H1 (cell line): Measurements from ENCODE around the gene C1QTNF1. TPM values are rescaled to one million over a fixed set of nuclear protein-coding genes. Genes with fewer than 3 reads are reported as not detected.

Experiments
- CTCF ChIA-PET: fragments of 300-600 bp; sonication (Branson Sonifier 250); formaldehyde crosslinking; loops from one replicate; lab custom pipeline; 2021; ENCODE audit not compliant: partially characterized antibody; lab: Charles Lee
- POLR2A ChIA-PET: fragments of 300-600 bp; sonication (Branson Sonifier 250); formaldehyde crosslinking; loops from one replicate; lab custom pipeline; 2021; ENCODE audit warnings: inconsistent platforms; ENCODE audit not compliant: partially characterized antibody; lab: Charles Lee
- DNase-seq, 2 experiments: peaks; one replicate each; pipeline versions ENCODE4 v3.0.0 to v3.0.0-alpha.2; 2010 to 2022; ENCODE audit warnings: low spot score in 2 of 2, low read depth in 1 of 2, mixed read lengths in 1 of 2
- FAIRE-seq: peaks from 2 replicates; lab custom pipeline; 2011; peaks lifted over from hg19 to GRCh38; lab: Jason Lieb, UNC
- H2AFZ ChIP-seq: 2 replicates; pipeline ENCODE4 v1.8.1; 2012; ENCODE audit warnings: low read length, inconsistent platforms
- H2AK5ac ChIP-seq: 2 replicates; pipeline ENCODE4 v1.6.1; 2013; ENCODE audit warnings: low read depth, low read length
- H2BK120ac ChIP-seq: replicated peaks from 2 replicates; pipeline ENCODE3; 2013; ENCODE audit warnings: low read depth, low read length, inconsistent platforms
- H2BK12ac ChIP-seq: 2 replicates; pipeline ENCODE4 v1.6.1; 2013; ENCODE audit warnings: low read depth, low read length
- H2BK15ac ChIP-seq: 2 replicates; pipeline ENCODE4 v1.6.1; 2013; ENCODE audit warnings: low read length
- H2BK20ac ChIP-seq: 2 replicates; pipeline ENCODE4 v1.6.1; 2013; ENCODE audit warnings: low read length
- H2BK5ac ChIP-seq: 2 replicates; pipeline ENCODE4 v1.6.1; 2013; ENCODE audit warnings: low read depth, low read length
- H3K14ac ChIP-seq: 2 replicates; pipeline ENCODE4 v1.6.1; 2013; ENCODE audit warnings: inconsistent platforms; ENCODE audit not compliant: insufficient read length
- H3K18ac ChIP-seq: 2 replicates; pipeline ENCODE4 v1.6.1; 2013; ENCODE audit warnings: low read length; ENCODE audit errors: extremely low read depth
- H3K23ac ChIP-seq: 2 replicates; pipeline ENCODE4 v1.6.1; 2013; ENCODE audit warnings: inconsistent platforms; ENCODE audit not compliant: insufficient read length
- H3K23me2 ChIP-seq: 2 replicates; pipeline ENCODE4 v1.6.1; 2013; ENCODE audit warnings: low read depth, low read length
- H3K27ac ChIP-seq: 2 replicates; pipeline ENCODE4 v1.6.1; 2011; ENCODE audit warnings: low read depth, low read length, inconsistent platforms
- H3K27me3 ChIP-seq, 4 experiments: replicated peaks in 1 of 4; 1 replicate in 1 of 4; 2 replicates in 3 of 4; pipeline versions ENCODE4 v1.6.1 to v1.8.1; 2011 to 2013; ENCODE audit warnings: low read length in 3 of 4, mild to moderate bottlenecking in 3 of 4, inconsistent platforms in 2 of 4, mixed read lengths in 2 of 4, moderate library complexity in 1 of 4; ENCODE audit not compliant: control insufficient read depth in 3 of 4, insufficient read depth in 3 of 4; ENCODE audit errors: extremely low read depth in 1 of 4
- H3K36me3 ChIP-seq, 4 experiments: 2 replicates each; pipeline versions ENCODE4 v1.6.1 to v1.8.1; 2011 to 2013; ENCODE audit warnings: mild to moderate bottlenecking in 4 of 4, low read length in 3 of 4, moderate library complexity in 2 of 4, control low read depth in 1 of 4, inconsistent platforms in 1 of 4; ENCODE audit not compliant: insufficient read depth in 4 of 4, control insufficient read depth in 2 of 4
- H3K4ac ChIP-seq: replicated peaks from 2 replicates; pipeline ENCODE3; 2013; ENCODE audit warnings: low read length, low read depth, mixed read lengths, inconsistent platforms; ENCODE audit not compliant: insufficient read length
- H3K4me1 ChIP-seq, 4 experiments: replicated peaks in 1 of 4; 1 replicate in 1 of 4; 2 replicates in 3 of 4; pipeline versions ENCODE4 v1.6.1 to v1.8.1; 2011 to 2013; ENCODE audit warnings: low read length in 3 of 4, inconsistent platforms in 2 of 4, mixed read lengths in 1 of 4; ENCODE audit not compliant: insufficient read depth in 4 of 4, control insufficient read depth in 3 of 4
- H3K4me2 ChIP-seq, 2 experiments: 2 replicates each; pipeline versions ENCODE4 v1.6.1 to v1.8.1; 2011 to 2013; ENCODE audit warnings: low read depth in 2 of 2, low read length in 2 of 2, control low read depth in 1 of 2, inconsistent platforms in 1 of 2, mild to moderate bottlenecking in 1 of 2; ENCODE audit not compliant: insufficient read depth in 1 of 2
- H3K4me3 ChIP-seq, 4 experiments: fragments of 200-600, 300-600 bp in 1 of 4; sonication (generic), shearing (Covaris generic), sonication (Bioruptor Twin) in 1 of 4; 2 replicates each; pipeline versions ENCODE4 v1.5.1 to v1.8.1; 2011 to 2016; ENCODE audit warnings: low read length in 4 of 4, low read depth in 3 of 4, control low read depth in 2 of 4, inconsistent platforms in 2 of 4, mild to moderate bottlenecking in 2 of 4, mixed read lengths in 1 of 4, moderate library complexity in 1 of 4; ENCODE audit not compliant: insufficient read depth in 2 of 4; ENCODE audit errors: extremely low read depth in 1 of 4
- H3K56ac ChIP-seq: replicated peaks from 2 replicates; pipeline ENCODE3; 2013; ENCODE audit warnings: low read depth, mild to moderate bottlenecking, mixed read lengths, low read length, inconsistent platforms; ENCODE audit not compliant: insufficient read length
- H3K79me1 ChIP-seq: 2 replicates; pipeline ENCODE4 v1.6.1; 2013; ENCODE audit warnings: low read depth, low read length, control low read depth
- H3K79me2 ChIP-seq, 2 experiments: 2 replicates each; pipeline versions ENCODE4 v1.6.1 to v1.8.1; 2012 to 2013; ENCODE audit warnings: low read length in 2 of 2, mild to moderate bottlenecking in 2 of 2, inconsistent platforms in 1 of 2; ENCODE audit not compliant: insufficient read depth in 2 of 2, control insufficient read depth in 1 of 2
- H3K9ac ChIP-seq, 4 experiments: replicated peaks in 1 of 4; 1 replicate in 1 of 4; 2 replicates in 3 of 4; pipeline versions ENCODE4 v1.6.1 to v1.8.1; 2011 to 2013; ENCODE audit warnings: low read depth in 3 of 4, low read length in 3 of 4, control low read depth in 2 of 4, mild to moderate bottlenecking in 2 of 4, moderate library complexity in 2 of 4, inconsistent platforms in 1 of 4; ENCODE audit errors: extremely low read depth in 1 of 4
- H3K9me3 ChIP-seq, 2 experiments: 2 replicates each; pipeline versions ENCODE4 v1.6.1 to v1.8.1; 2012 to 2013; ENCODE audit warnings: mild to moderate bottlenecking in 2 of 2, moderate library complexity in 2 of 2, control low read depth in 1 of 2, inconsistent platforms in 1 of 2, low read depth in 1 of 2, low read length in 1 of 2, mixed read lengths in 1 of 2; ENCODE audit not compliant: insufficient read depth in 2 of 2
- H4K20me1 ChIP-seq, 2 experiments: replicated peaks in 1 of 2; 2 replicates each; pipeline versions ENCODE3 to v1.8.1; 2011 to 2013; ENCODE audit warnings: inconsistent platforms in 2 of 2, low read length in 2 of 2, mild to moderate bottlenecking in 1 of 2; ENCODE audit not compliant: insufficient read depth in 2 of 2, control insufficient read depth in 1 of 2
- H4K5ac ChIP-seq: 2 replicates; pipeline ENCODE4 v1.6.1; 2013; ENCODE audit warnings: low read length, low read depth, mixed read lengths, inconsistent platforms; ENCODE audit not compliant: insufficient read length
- H4K8ac ChIP-seq: 2 replicates; pipeline ENCODE4 v1.8.0; 2013; ENCODE audit warnings: mild to moderate bottlenecking, moderate library complexity, low read length, inconsistent platforms; ENCODE audit not compliant: insufficient read depth; ENCODE audit errors: extremely low read depth
- H4K91ac ChIP-seq: replicated peaks from 2 replicates; pipeline ENCODE3; 2013; ENCODE audit warnings: low read length, mixed read lengths, inconsistent platforms; ENCODE audit not compliant: insufficient read length
- CBX8 ChIP-seq: fragments of 300-800, 300-1000 bp; sonication (generic); IDR thresholded peaks from 2 replicates; pipeline ENCODE4 v1.7.1; 2016; ENCODE audit warnings: low read depth, low read length, borderline replicate concordance
- WGBS, 2 experiments: shearing (Covaris generic) in 1 of 2; methylation state at CpG; one replicate each; pipeline versions ENCODE4 v1.1.6 to v1.1.7; 2013 to 2015; ENCODE audit warnings: low lambda C conversion rate in 2 of 2, mixed read lengths in 2 of 2, inconsistent platforms in 1 of 2, low coverage in 1 of 2, missing lambda C conversion rate in 1 of 2; ENCODE audit not compliant: insufficient replicate concordance in 2 of 2, insufficient coverage in 1 of 2, insufficient read length in 1 of 2; ENCODE audit errors: extremely low coverage in 1 of 2, missing lambda C conversion rate in 1 of 2; 5-methylcytosine and 5-hydroxymethylcytosine counted together
- polyA plus RNA-seq, 7 experiments: library from polyadenylated mRNA; depleted of rRNA in 3 of 7; stranded (reverse) in 5 of 7; unstranded in 2 of 7; fragments of >200 nt in 5 of 7; fragments of 200-250 nt in 2 of 7; gene quantifications; 1 replicate in 5 of 7; 2 replicates in 1 of 7; 4 replicates in 1 of 7; pipeline versions ENCODE4 v1.2.1 to v1.2.3, GENCODE V29; 2011 to 2013; ENCODE audit warnings: missing spikeins in 2 of 7, mixed read lengths in 2 of 7
- total RNA-seq: library from RNA; stranded (reverse); fragmentation: NEBNext Ultra II Directional; extraction: Animal tissue kit (Norgen Biotek cat#: 25700); gene quantifications from 2 replicates; pipeline ENCODE4 v1.2.1, GENCODE V29; 2021

C1QTNF1 gene
- total and polyA plus RNA-seq, 2 of the 8 experiments (the other 6 are each of a cell fraction or from before 2014, with no cell fraction given), result 1.5 to 2.5 TPM

- H3K56ac ChIP-seq, result no peak overlapping the region
- CTCF ChIA-PET, result interaction anchor here (0.7 to 2.6 kb wide), 4 partner anchors 9 to 22 kb away, joined by 3 to 8 read pairs (median 3); no protein-coding TSS in a partner anchor
Measured at GRCh38 chr17:79051306-79051705, 27.3 kb downstream of the C1QTNF1 start.

More at GRCh38 chr17:79051306-79051705, 27.3 kb downstream of the C1QTNF1 start:
- Histone ChIP-seq H3K36me3 (no peaks in the 10 kb centered on the region), H3K4ac (no peak overlapping the region), H3K4me3 (no peak overlapping the region), H3K18ac (no peak overlapping the region), H3K27ac (no peak overlapping the region), H4K20me1 (no peaks in the 10 kb centered on the region), H3K27me3 (peaks cover 0 to 2% (median 0%) of the 10 kb centered on the region in 4 experiments; a peak in 4 of 7 replicates), H4K91ac (no peak overlapping the region), H3K4me1 (no peaks in the 10 kb centered on the region), H3K4me2 (no peak overlapping the region), H3K79me2 (no peaks in the 10 kb centered on the region), H3K9me3 (peaks cover 0 to 8% of the 10 kb centered on the region in 2 experiments; a peak in 3 of 4 replicates), H2BK20ac (no peak overlapping the region), H4K8ac (no peak overlapping the region), H2AFZ (no peak overlapping the region), H3K23ac (no peak overlapping the region), H2BK120ac (no peak overlapping the region), H2BK15ac (no peak overlapping the region), H2BK5ac (no peak overlapping the region), H4K5ac (no peak overlapping the region), H3K79me1 (no peaks in the 10 kb centered on the region), H3K14ac (no peak overlapping the region), H3K23me2 (no peaks in the 10 kb centered on the region), H3K9ac (no peak overlapping the region), H2AK5ac (no peak overlapping the region), H2BK12ac (no peak overlapping the region)
- POLR2A ChIA-PET, result interaction anchor here (1.0 to 1.9 kb wide), 2 partner anchors 14 to 653 kb away, joined by 4 read pairs; no protein-coding TSS in a partner anchor
- FAIRE-seq, result no peak
- DNase-seq, result no peak
- no peak for TF ChIP-seq CBX8
- WGBS, 2 experiments, result 86% methylated on average over 6 of the region's 6 CpGs; no CpG with 5 or more reads in 1 of the 2 experiments
